OCI-LY1 (cell line): ENCODE data around the gene MZT2A.
"Not testable (repeated sequence)": the region's sequence is repeated elsewhere in the genome, so short reads cannot be mapped to it uniquely, and the experiment has no call there.

ENCODE experiments used
- H2AFZ ChIP-seq: fragments of 200-600 bp; sonication (generic), shearing (Covaris generic); 2 replicates; pipeline ENCODE4 v1.6.0; 2014; ENCODE audit warnings: antibody characterized with exemption, mild to moderate bottlenecking, low read length
- H3F3A ChIP-seq: fragments of 200-600 bp; sonication (generic), shearing (Covaris generic); 2 replicates; pipeline ENCODE4 v1.6.0; 2014; ENCODE audit warnings: mild to moderate bottlenecking, antibody characterized with exemption, low read length, moderate library complexity; ENCODE audit not compliant: insufficient read depth
- H3K27ac ChIP-seq: fragments of 200-600 bp; sonication (generic); 2 replicates; pipeline ENCODE4 v1.5.1; 2014; ENCODE audit warnings: low read length, mixed run types, mild to moderate bottlenecking, low read depth; ENCODE audit not compliant: poor library complexity, severe bottlenecking
- H3K27me3 ChIP-seq: fragments of 200-600 bp; sonication (generic); 2 replicates; pipeline ENCODE4 v1.6.0; 2014; ENCODE audit warnings: antibody characterized with exemption, mild to moderate bottlenecking, low read length, moderate library complexity; ENCODE audit not compliant: insufficient read depth
- H3K36me3 ChIP-seq: fragments of 200-600 bp; sonication (generic); 2 replicates; pipeline ENCODE4 v1.6.1; 2014; ENCODE audit warnings: mild to moderate bottlenecking, antibody characterized with exemption, low read length, moderate library complexity, mixed read lengths; ENCODE audit not compliant: insufficient read depth
- H3K4me1 ChIP-seq: fragments of 200-600 bp; sonication (generic); 2 replicates; pipeline ENCODE4 v1.5.1; 2014; ENCODE audit warnings: mild to moderate bottlenecking, low read length, moderate library complexity; ENCODE audit not compliant: insufficient read depth, severe bottlenecking
- H3K4me2 ChIP-seq: fragments of 200-600 bp; sonication (generic), shearing (Covaris generic); 2 replicates; pipeline ENCODE4 v1.6.1; 2014; ENCODE audit warnings: low read length
- H3K4me3 ChIP-seq: fragments of 200-600 bp; sonication (generic); 2 replicates; pipeline ENCODE4 v1.5.1; 2014; ENCODE audit warnings: low read length, low read depth, mild to moderate bottlenecking, mixed read lengths; ENCODE audit not compliant: poor library complexity, severe bottlenecking
- H3K79me2 ChIP-seq: fragments of 200-600 bp; shearing (Covaris generic); 2 replicates; pipeline ENCODE4 v1.6.1; 2016; ENCODE audit warnings: mixed run types, low read length, mixed read lengths; ENCODE audit not compliant: insufficient read depth
- H3K9ac ChIP-seq: fragments of 200-600 bp; sonication (generic), shearing (Covaris generic); 2 replicates; pipeline ENCODE4 v1.6.1; 2014; ENCODE audit warnings: mild to moderate bottlenecking, low read length, mixed read lengths
- H3K9me2 ChIP-seq: fragments of 200-600 bp; sonication (generic), shearing (Covaris generic); 2 replicates; pipeline ENCODE4 v1.6.1; 2014; ENCODE audit warnings: low read depth, mild to moderate bottlenecking, low read length, mixed read lengths
- H3K9me3 ChIP-seq: fragments of 200-600 bp; shearing (Covaris generic); 2 replicates; pipeline ENCODE4 v1.6.1; 2014; ENCODE audit warnings: low read length, mixed read lengths
- H4K20me1 ChIP-seq: fragments of 200-600 bp; sonication (generic), shearing (Covaris generic); 2 replicates; pipeline ENCODE4 v1.6.0; 2016; ENCODE audit warnings: mild to moderate bottlenecking, low read length; ENCODE audit not compliant: insufficient read depth
- EZH2 ChIP-seq: fragments of 200-600 bp; sonication (generic), shearing (Covaris generic); IDR thresholded peaks from 2 replicates; pipeline ENCODE4 v1.8.0; 2017; ENCODE audit warnings: borderline replicate concordance, mixed run types, mild to moderate bottlenecking, antibody characterized with exemption, low read length, moderate library complexity, mixed read lengths
- TF ChIP-seq, protein P1 (sequence below): fragments of 200-600 bp; sonication (generic), shearing (Covaris generic); IDR thresholded peaks from 2 replicates; pipeline ENCODE4 v1.5.1; 2017; ENCODE audit warnings: mild to moderate bottlenecking, antibody characterized with exemption, low read length, moderate library complexity, mixed read lengths

MZT2A gene

DNA sequence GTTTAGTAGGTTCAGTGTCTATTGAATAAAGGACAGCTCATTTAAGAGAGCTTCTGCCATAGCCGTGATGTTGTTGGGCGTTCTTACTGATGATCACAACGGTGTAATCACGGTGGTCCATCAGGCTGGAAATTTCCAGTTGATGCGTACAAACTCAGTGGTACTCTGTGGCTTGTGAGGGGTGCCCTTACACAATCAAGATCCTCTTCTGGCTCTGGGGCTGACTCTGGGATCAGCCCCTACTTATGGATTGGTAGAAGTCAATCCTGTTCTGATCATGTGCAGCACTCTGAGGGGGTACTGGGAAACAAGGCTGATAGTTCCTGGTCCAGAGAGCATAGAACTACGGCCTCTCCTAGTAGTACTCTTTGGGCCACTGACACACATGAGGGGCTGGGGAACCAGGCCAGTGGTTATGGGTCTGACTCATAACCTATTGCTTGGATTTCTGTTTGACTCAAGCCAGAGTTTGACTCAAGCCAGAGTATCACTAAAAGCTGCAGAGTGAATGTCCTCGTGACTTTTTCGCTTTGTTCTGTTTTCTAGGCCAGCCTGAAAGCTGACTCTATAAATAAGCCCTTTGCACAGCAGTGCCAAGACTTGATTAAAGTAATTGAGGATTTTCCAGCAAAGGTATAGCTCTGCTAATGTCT, 6.2 kb upstream of the MZT2A start:
- H3K4me2 ChIP-seq, H3K9me3 ChIP-seq: not testable (repeated sequence)
- H3K36me3 ChIP-seq, result peaks cover 56% of the 10 kb centered on the region

DNA sequence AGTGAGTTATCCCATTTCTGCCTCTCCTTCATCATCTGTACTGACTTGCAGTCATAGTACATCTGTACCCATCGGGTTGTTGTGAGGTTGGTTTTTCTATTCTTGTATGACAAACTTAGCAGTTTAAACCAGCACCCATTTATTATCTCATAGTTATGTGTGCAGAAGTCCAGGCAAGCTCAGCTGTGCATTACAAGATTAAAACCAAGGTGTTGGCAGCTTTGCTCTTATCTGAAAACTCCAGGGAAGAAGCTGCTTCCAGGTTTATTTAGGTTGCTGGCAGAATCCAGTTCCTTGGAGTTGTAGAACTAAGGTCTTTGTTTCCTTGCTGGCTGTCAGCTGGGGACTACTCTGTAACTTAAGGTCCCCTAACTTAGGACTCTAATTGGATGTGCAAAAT, 3.3 kb upstream of the MZT2A start:
- not testable (repeated sequence) for H2AFZ ChIP-seq, H3F3A ChIP-seq, H3K27ac ChIP-seq, H3K9ac ChIP-seq, H3K9me3 ChIP-seq, H3K4me3 ChIP-seq, H3K9me2 ChIP-seq, H4K20me1 ChIP-seq, H3K27me3 ChIP-seq
- Histone ChIP-seq H3K36me3 (peaks cover 29% of the 10 kb centered on the region), H3K4me2 (peak overlapping the region; percentile 96; the same call in 1 of the 2 replicates), H3K4me1 (peaks cover 26% of the 10 kb centered on the region), H3K79me2 (peaks cover 45% of the 10 kb centered on the region)

More for the DNA sequence above, 6.2 kb upstream of the MZT2A start:
- H3K27me3 ChIP-seq, H3K9ac ChIP-seq, H3K4me3 ChIP-seq, H3K9me2 ChIP-seq, H4K20me1 ChIP-seq, H3F3A ChIP-seq, H3K27ac ChIP-seq, H2AFZ ChIP-seq: not testable (repeated sequence)
- peaks cover 19% of the 10 kb centered on the region for H3K4me1 ChIP-seq
- peaks cover 40% of the 10 kb centered on the region for H3K79me2 ChIP-seq

DNA sequence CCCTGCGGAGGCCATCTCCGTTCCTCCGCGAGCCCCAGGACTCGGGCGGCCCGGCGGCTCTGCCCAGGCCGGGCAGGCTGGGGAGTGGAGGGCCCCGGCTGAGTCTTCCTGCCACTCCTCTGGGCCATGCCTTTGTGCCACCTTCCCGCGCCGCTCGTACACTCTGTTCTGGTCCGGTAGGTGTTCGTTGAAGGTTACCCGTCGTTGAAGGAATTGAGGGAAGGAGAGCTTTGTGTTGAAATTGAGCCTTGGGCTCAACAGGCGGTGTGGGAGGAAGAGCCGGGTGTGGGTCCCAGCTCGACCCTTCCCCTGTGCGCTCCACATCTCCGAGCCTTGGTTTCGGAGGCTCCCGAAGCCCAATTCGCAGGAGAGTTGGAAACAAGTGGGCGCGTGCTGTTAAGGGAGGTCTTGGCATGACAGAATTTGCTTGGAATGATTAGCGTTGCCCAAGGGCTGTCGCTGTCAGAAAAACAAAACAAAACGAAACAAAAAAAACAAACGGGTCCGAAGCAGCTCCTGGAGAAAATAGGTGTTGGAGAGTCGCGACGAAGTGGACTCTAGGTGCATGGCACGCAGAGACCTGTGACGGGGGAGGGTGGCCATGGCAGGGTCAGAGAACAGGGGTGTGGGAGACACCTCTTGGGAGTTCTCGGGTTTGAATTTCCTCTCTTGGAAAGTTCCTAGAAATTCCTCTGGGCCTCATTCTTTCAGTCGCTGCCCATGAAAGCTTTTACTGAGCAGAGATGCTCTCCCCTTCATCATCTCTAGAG, 1.2 kb upstream of the MZT2A start:
- Histone ChIP-seq H3K4me2 (peak overlapping the region; percentile 96), H3K4me1 (peaks cover 34% of the 10 kb centered on the region), H3K27me3 (no peaks in the 10 kb centered on the region), H3K9me2 (no peaks in the 10 kb centered on the region), H2AFZ (no peak overlapping the region), H3F3A (no peaks in the 10 kb centered on the region), H3K9ac (peak overlapping the region; percentile 98), H3K36me3 (peaks cover 14% of the 10 kb centered on the region), H3K9me3 (no peaks in the 10 kb centered on the region), H3K27ac (peak overlapping the region; percentile 77), H3K79me2 (peaks cover 45% of the 10 kb centered on the region), H3K4me3 (peak overlapping the region; percentile 97), H4K20me1 (no peaks in the 10 kb centered on the region)
- TF ChIP-seq, protein P1, sequence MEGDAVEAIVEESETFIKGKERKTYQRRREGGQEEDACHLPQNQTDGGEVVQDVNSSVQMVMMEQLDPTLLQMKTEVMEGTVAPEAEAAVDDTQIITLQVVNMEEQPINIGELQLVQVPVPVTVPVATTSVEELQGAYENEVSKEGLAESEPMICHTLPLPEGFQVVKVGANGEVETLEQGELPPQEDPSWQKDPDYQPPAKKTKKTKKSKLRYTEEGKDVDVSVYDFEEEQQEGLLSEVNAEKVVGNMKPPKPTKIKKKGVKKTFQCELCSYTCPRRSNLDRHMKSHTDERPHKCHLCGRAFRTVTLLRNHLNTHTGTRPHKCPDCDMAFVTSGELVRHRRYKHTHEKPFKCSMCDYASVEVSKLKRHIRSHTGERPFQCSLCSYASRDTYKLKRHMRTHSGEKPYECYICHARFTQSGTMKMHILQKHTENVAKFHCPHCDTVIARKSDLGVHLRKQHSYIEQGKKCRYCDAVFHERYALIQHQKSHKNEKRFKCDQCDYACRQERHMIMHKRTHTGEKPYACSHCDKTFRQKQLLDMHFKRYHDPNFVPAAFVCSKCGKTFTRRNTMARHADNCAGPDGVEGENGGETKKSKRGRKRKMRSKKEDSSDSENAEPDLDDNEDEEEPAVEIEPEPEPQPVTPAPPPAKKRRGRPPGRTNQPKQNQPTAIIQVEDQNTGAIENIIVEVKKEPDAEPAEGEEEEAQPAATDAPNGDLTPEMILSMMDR, result no peak
- TF ChIP-seq EZH2, result no peak

DNA sequence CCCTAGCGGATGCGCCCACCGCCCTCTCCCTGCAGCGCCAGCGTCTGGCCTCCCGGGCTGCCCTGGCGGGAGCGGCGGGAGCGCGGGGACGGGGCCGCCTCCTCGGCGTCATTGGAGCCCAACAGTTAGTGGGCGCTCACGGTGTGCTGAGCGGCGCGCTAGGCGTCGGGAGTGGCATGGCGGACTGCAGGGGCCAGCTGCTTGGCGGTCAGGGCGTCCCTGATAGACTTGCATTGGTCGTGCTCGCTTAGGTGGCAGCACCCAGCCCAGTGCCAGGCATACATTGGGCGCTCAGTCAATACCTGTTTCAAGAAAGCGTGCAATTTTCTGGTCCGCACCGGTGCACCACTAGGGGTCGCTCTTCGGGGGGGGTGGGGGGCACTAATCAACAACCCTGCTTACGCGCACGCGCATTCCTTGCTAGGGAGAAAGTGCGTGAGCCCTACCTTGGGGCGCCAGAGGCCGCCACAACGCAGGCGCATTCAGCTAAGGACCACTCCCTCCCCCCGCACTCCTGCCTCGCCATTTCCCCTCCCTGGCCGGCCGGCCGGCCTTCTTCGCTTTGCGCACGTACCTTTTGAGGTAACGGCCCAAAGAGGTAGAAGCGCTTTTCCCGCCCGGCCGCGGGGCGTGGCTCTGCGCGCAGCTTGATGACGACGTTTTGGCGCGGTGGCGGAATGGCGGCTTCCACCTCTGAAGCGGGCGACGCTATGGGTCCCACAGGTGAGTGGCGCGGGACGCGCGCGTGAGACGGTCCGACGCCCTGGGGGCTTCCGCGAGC, 411 bp upstream of the MZT2A start:
- Histone ChIP-seq H3K79me2 (peaks cover 45% of the 10 kb centered on the region), H4K20me1 (no peaks in the 10 kb centered on the region), H3K36me3 (peaks cover 15% of the 10 kb centered on the region; the same call in 1 of the 2 replicates), H3K4me1 (peaks cover 34% of the 10 kb centered on the region), H3K27me3 (no peaks in the 10 kb centered on the region), H3F3A (no peaks in the 10 kb centered on the region), H3K9ac (peak overlapping the region; percentile 98), H2AFZ (no peak overlapping the region), H3K4me3 (peak overlapping the region; percentile 97), H3K27ac (peak overlapping the region; percentile 77), H3K9me2 (no peaks in the 10 kb centered on the region), H3K9me3 (no peaks in the 10 kb centered on the region), H3K4me2 (peak overlapping the region; percentile 96)
- TF ChIP-seq, protein P1, result peak; percentile 84
- TF ChIP-seq EZH2, result no peak

DNA sequence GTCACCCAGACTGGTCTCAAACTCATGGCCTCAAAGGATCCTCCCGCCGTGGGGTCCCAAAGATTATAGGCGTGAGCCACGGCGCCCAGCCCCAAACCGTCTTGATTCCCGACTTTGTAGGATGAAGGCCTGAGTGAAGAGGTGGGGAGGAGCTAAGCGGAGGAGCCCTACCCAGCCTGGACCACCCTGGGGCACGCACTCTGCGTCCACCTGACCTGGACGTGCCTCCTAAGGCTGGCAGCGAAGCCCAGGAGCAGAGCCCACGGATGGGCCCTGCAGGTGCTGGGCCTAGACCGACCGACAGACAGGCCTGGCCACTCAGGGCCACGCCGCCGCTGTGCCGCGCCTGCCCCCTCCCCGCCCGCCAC, 744 bp downstream of the MZT2A start:
- H3F3A ChIP-seq, H4K20me1 ChIP-seq, H3K9me3 ChIP-seq, H3K9me2 ChIP-seq, H2AFZ ChIP-seq, H3K27me3 ChIP-seq, H3K36me3 ChIP-seq: not testable (repeated sequence)
- Histone ChIP-seq H3K4me1 (peaks cover 34% of the 10 kb centered on the region), H3K9ac (peak overlapping the region; percentile 98), H3K4me2 (peak overlapping the region; percentile 66), H3K79me2 (peaks cover 34% of the 10 kb centered on the region), H3K27ac (peak overlapping the region; percentile 30), H3K4me3 (peak overlapping the region; percentile 97)
